ENCODE results near the gene OBP2B. TPM values are rescaled to one million over a fixed set of nuclear protein-coding genes. Genes with fewer than 3 reads are reported as not detected.
"Not testable (repeated sequence)": the region's sequence is repeated elsewhere in the genome, so short reads cannot be mapped to it uniquely, and the experiment has no call there.

Gene OBP2B
- total RNA-seq, 2 donors from 2014 or later = not detected

GRCh38 chr9:133191989-133192388 is 17.1 kb downstream of the OBP2B start:
- H3K4me3 Mint-ChIP-seq = no peak overlapping the region
- H3K36me3 Mint-ChIP-seq = no peaks in the 10 kb centered on the region
- ATAC-seq (no peak), DNase-seq (ENCODE audit: low spot score) (no peak)
- H3K4me1 Mint-ChIP-seq (ENCODE audit: low read depth in 2 of 2) = peaks cover 0 to 3% of the 10 kb centered on the region in 2 donors
- H3K9me3 Mint-ChIP-seq = no peaks in the 10 kb centered on the region
- H3K27ac Mint-ChIP-seq = no peak overlapping the region
- peaks cover 20 to 24% of the 10 kb centered on the region in 2 donors for H3K27me3 Mint-ChIP-seq

- ATAC-seq (no peak), DNase-seq (ENCODE audit: low spot score) (no peak)
- no peak overlapping the region for H3K4me3 Mint-ChIP-seq
- no peaks in the 10 kb centered on the region for H3K36me3 Mint-ChIP-seq
- no peaks in the 10 kb centered on the region for H3K9me3 Mint-ChIP-seq
- peaks cover 12 to 13% of the 10 kb centered on the region in 2 donors for H3K4me1 Mint-ChIP-seq (ENCODE audit: low read depth in 2 of 2)
- no peak overlapping the region for H3K27ac Mint-ChIP-seq
- peaks cover 19 to 24% of the 10 kb centered on the region in 2 donors for H3K27me3 Mint-ChIP-seq
These were observed 19.2 kb downstream of the OBP2B start for GRCh38 chr9:133189826-133190225.

GRCh38 chr9:133188843-133189180 is 20.2 kb downstream of the OBP2B start:
- Mint-ChIP-seq H3K36me3 (no peaks in the 10 kb centered on the region), H3K27me3 (peaks cover 10 to 18% of the 10 kb centered on the region in 2 donors), H3K4me3 (no peak overlapping the region), H3K4me1 (ENCODE audit: low read depth in 2 of 2) (peaks cover 14 to 16% of the 10 kb centered on the region in 2 donors), H3K27ac (no peak overlapping the region), H3K9me3 (no peaks in the 10 kb centered on the region)
- ATAC-seq (no peak), DNase-seq (ENCODE audit: low spot score) (no peak)

- no peaks in the 10 kb centered on the region for H3K36me3 Mint-ChIP-seq
- no peak overlapping the region for H3K4me3 Mint-ChIP-seq
- H3K9me3 Mint-ChIP-seq = no peaks in the 10 kb centered on the region
- peaks cover 18 to 20% of the 10 kb centered on the region in 2 donors for H3K4me1 Mint-ChIP-seq (ENCODE audit: low read depth in 2 of 2)
- ATAC-seq (no peak), DNase-seq (ENCODE audit: low spot score) (no peak)
- peaks cover 12 to 17% of the 10 kb centered on the region in 2 donors for H3K27me3 Mint-ChIP-seq
- H3K27ac Mint-ChIP-seq = no peak overlapping the region
These were observed 20.8 kb downstream of the OBP2B start for GRCh38 chr9:133188006-133188842.

GRCh38 chr9:133187561-133188005 is 21.5 kb downstream of the OBP2B start:
- ATAC-seq (no peak), DNase-seq (ENCODE audit: low spot score) (no peak)
- no peak overlapping the region for H3K4me3 Mint-ChIP-seq
- peaks cover 19 to 23% of the 10 kb centered on the region in 2 donors for H3K27me3 Mint-ChIP-seq
- H3K9me3 Mint-ChIP-seq = no peaks in the 10 kb centered on the region
- H3K4me1 Mint-ChIP-seq (ENCODE audit: low read depth in 2 of 2) = peaks cover 18 to 24% of the 10 kb centered on the region in 2 donors
- H3K27ac Mint-ChIP-seq = no peak overlapping the region
- no peaks in the 10 kb centered on the region for H3K36me3 Mint-ChIP-seq

- H3K4me1 Mint-ChIP-seq (ENCODE audit: low read depth in 2 of 2) = peaks cover 18 to 24% of the 10 kb centered on the region in 2 donors
These were observed 22.3 kb downstream of the OBP2B start for GRCh38 chr9:133186736-133187135.

GRCh38 chr9:133184971-133185370 is 24.1 kb downstream of the OBP2B start:
- Mint-ChIP-seq H3K27ac (peak overlapping the region; percentile 6 to 55), H3K4me3 (peak overlapping the region; percentile 70), H3K27me3 (peaks cover 21 to 23% of the 10 kb centered on the region in 2 donors), H3K9me3 (no peaks in the 10 kb centered on the region), H3K36me3 (no peaks in the 10 kb centered on the region), H3K4me1 (ENCODE audit: low read depth in 2 of 2) (peaks cover 18 to 24% of the 10 kb centered on the region in 2 donors)
- DNase-seq (ENCODE audit: low spot score) = peak; percentile 82
- peak; percentile 79 to 88 for ATAC-seq

More at GRCh38 chr9:133186736-133187135, 22.3 kb downstream of the OBP2B start:
- Mint-ChIP-seq H3K36me3 (no peaks in the 10 kb centered on the region), H3K27me3 (peaks cover 21 to 23% of the 10 kb centered on the region in 2 donors), H3K9me3 (no peaks in the 10 kb centered on the region), H3K27ac (no peak overlapping the region), H3K4me3 (no peak overlapping the region)
- DNase-seq (ENCODE audit: low spot score) (no peak), ATAC-seq (no peak)

- Mint-ChIP-seq H3K4me1 (ENCODE audit: low read depth in 2 of 2) (peaks cover 15 to 24% of the 10 kb centered on the region in 2 donors), H3K36me3 (no peaks in the 10 kb centered on the region), H3K4me3 (no peak overlapping the region), H3K27ac (no peak overlapping the region), H3K27me3 (peaks cover 15 to 16% of the 10 kb centered on the region in 2 donors), H3K9me3 (no peaks in the 10 kb centered on the region)
- ATAC-seq = no peak
- DNase-seq (ENCODE audit: low spot score) = no peak
These were observed 26.9 kb downstream of the OBP2B start for GRCh38 chr9:133182151-133182550.

GRCh38 chr9:133181561-133181960 is 27.5 kb downstream of the OBP2B start:
- Mint-ChIP-seq H3K4me3 (no peak overlapping the region), H3K9me3 (no peaks in the 10 kb centered on the region), H3K4me1 (ENCODE audit: low read depth in 2 of 2) (peaks cover 15 to 24% of the 10 kb centered on the region in 2 donors), H3K27ac (no peak overlapping the region), H3K36me3 (no peaks in the 10 kb centered on the region), H3K27me3 (peaks cover 14 to 15% of the 10 kb centered on the region in 2 donors)
- ATAC-seq (no peak), DNase-seq (ENCODE audit: low spot score) (no peak)

- H3K27ac Mint-ChIP-seq = no peak overlapping the region
- DNase-seq (ENCODE audit: low spot score) (no peak), ATAC-seq (no peak)
- no peaks in the 10 kb centered on the region for H3K36me3 Mint-ChIP-seq
- peaks cover 14 to 15% of the 10 kb centered on the region in 2 donors for H3K27me3 Mint-ChIP-seq
- no peaks in the 10 kb centered on the region for H3K9me3 Mint-ChIP-seq
- H3K4me3 Mint-ChIP-seq = no peak overlapping the region
- H3K4me1 Mint-ChIP-seq (ENCODE audit: low read depth in 2 of 2) = peaks cover 12 to 20% of the 10 kb centered on the region in 2 donors
These were observed 28.1 kb downstream of the OBP2B start for GRCh38 chr9:133180953-133181352.

GRCh38 chr9:133173056-133173455 is 36.0 kb downstream of the OBP2B start:
- peaks cover 9 to 12% of the 10 kb centered on the region in 2 donors for H3K27me3 Mint-ChIP-seq
- no peaks in the 10 kb centered on the region for H3K4me1 Mint-ChIP-seq (ENCODE audit: low read depth in 2 of 2)
- H3K27ac Mint-ChIP-seq = no peak overlapping the region
- H3K9me3 Mint-ChIP-seq = no peaks in the 10 kb centered on the region
- no peak for DNase-seq (ENCODE audit: low spot score)
- no peak for ATAC-seq
- H3K4me3 Mint-ChIP-seq = no peak overlapping the region
- H3K36me3 Mint-ChIP-seq = no peaks in the 10 kb centered on the region

- H3K9me3 Mint-ChIP-seq = no peaks in the 10 kb centered on the region
- H3K27ac Mint-ChIP-seq = no peak overlapping the region
- H3K36me3 Mint-ChIP-seq = no peaks in the 10 kb centered on the region
- H3K4me1 Mint-ChIP-seq (ENCODE audit: low read depth in 2 of 2) = no peaks in the 10 kb centered on the region
- H3K4me3 Mint-ChIP-seq = no peak overlapping the region
- ATAC-seq = peak; percentile 20 to 22
- peaks cover 9 to 12% of the 10 kb centered on the region in 2 donors for H3K27me3 Mint-ChIP-seq
- no peak for DNase-seq (ENCODE audit: low spot score)
These were observed 37.7 kb downstream of the OBP2B start for GRCh38 chr9:133171161-133171961.

GRCh38 chr9:133170716-133171115 is 38.3 kb downstream of the OBP2B start:
- Mint-ChIP-seq H3K27me3 (peaks cover 6 to 12% of the 10 kb centered on the region in 2 donors), H3K4me1 (ENCODE audit: low read depth in 2 of 2) (no peaks in the 10 kb centered on the region), H3K27ac (no peak overlapping the region), H3K4me3 (no peak overlapping the region), H3K9me3 (no peaks in the 10 kb centered on the region), H3K36me3 (no peaks in the 10 kb centered on the region)
- DNase-seq (ENCODE audit: low spot score) (no peak), ATAC-seq (no peak)

- not testable (repeated sequence) for H3K27ac Mint-ChIP-seq; H3K9me3 Mint-ChIP-seq; DNase-seq (ENCODE audit: low spot score); ATAC-seq; H3K36me3 Mint-ChIP-seq; H3K4me1 Mint-ChIP-seq (ENCODE audit: low read depth in 2 of 2); H3K27me3 Mint-ChIP-seq; H3K4me3 Mint-ChIP-seq
These were observed 39.4 kb downstream of the OBP2B start for GRCh38 chr9:133169687-133170086.

All from natural killer cell treated with Interleukin-12 subunit alpha and Interleukin-12 subunit beta and Interleukin-15 and Interleukin-18, amount 100 ng/mL, for 72 hours (primary cell).